HEK293 (cell line): ENCODE data around the gene FILIP1L.

ENCODE experiments used
- AEBP2 ChIP-seq: fragments of 450-650 bp; formaldehyde crosslinking; IDR thresholded peaks from 2 replicates; pipeline ENCODE4 v1.5.1; 2016; ENCODE audit warnings: missing biosample characterization, missing genetic modification characterization, borderline replicate concordance
- CTCF ChIP-seq: fragments of 450-650 bp; formaldehyde crosslinking; IDR thresholded peaks from 2 replicates; pipeline ENCODE4 v1.5.1; 2016; ENCODE audit warnings: missing biosample characterization, missing genetic modification characterization
- HOXA7 ChIP-seq: sonication (generic); formaldehyde crosslinking; IDR thresholded peaks from 2 replicates; pipeline ENCODE4 v1.8.1; 2022; ENCODE audit warnings: missing genetic modification reagents, borderline replicate concordance
- PATZ1 ChIP-seq: fragments of 450-650 bp; formaldehyde crosslinking; IDR thresholded peaks from 2 replicates; pipeline ENCODE4 v1.5.1; 2016; ENCODE audit warnings: missing biosample characterization, missing genetic modification characterization
- PBX3 ChIP-seq: sonication (generic); formaldehyde crosslinking; IDR thresholded peaks from 2 replicates; pipeline ENCODE4 v1.8.1; 2022; ENCODE audit warnings: mild to moderate bottlenecking, moderate library complexity, missing genetic modification reagents
- SALL2 ChIP-seq: fragments of 450-650 bp; formaldehyde crosslinking; IDR thresholded peaks from 2 replicates; pipeline ENCODE4 v1.5.0; 2017; ENCODE audit warnings: missing biosample characterization, mild to moderate bottlenecking, missing genetic modification characterization, borderline replicate concordance
- ZBTB1 ChIP-seq: fragments of 450-650 bp; formaldehyde crosslinking; IDR thresholded peaks from 2 replicates; pipeline ENCODE4 v1.5.1; 2016; ENCODE audit warnings: missing biosample characterization, missing genetic modification characterization
- ZNF433 ChIP-seq: fragments of 450-650 bp; formaldehyde crosslinking; IDR thresholded peaks from 2 replicates; pipeline ENCODE4 v1.5.1; 2016; ENCODE audit warnings: missing biosample characterization, missing genetic modification characterization, low read depth
- ZNF473 ChIP-seq: fragments of 450-650 bp; formaldehyde crosslinking; IDR thresholded peaks from 2 replicates; pipeline ENCODE4 v1.5.1; 2017; ENCODE audit warnings: missing biosample characterization, missing genetic modification characterization

- TF ChIP-seq PATZ1 (no peak), CTCF (tag by site-specific recombination) (no peak), PBX3 (no peak), HOXA7 (CRISPR knock-in tag) (no peak), ZNF473 (tag by site-specific recombination) (no peak), SALL2 (tag by site-specific recombination) (no peak), ZBTB1 (tag by site-specific recombination) (no peak), AEBP2 (no peak), ZNF433 (no peak)
Measured at GRCh38 chr3:100030346-100030745, 84.0 kb downstream of the FILIP1L start.
